K562 (cell line): ENCODE data around the gene RABGAP1L. TPM values are rescaled to one million over a fixed set of nuclear protein-coding genes. Genes with fewer than 3 reads are reported as not detected.
A peak's percentile ranks its signal among the peaks of the same experiment; 100 is the strongest.

Source experiments
- ATAC-seq: fragments of 200-7000 bp; cut with Tn5 transposase; 3 replicates; pipeline ENCODE4 v1.9.1; 2020; ENCODE audit warnings: moderate library complexity
- BruUV-seq: library from RNA; stranded (reverse); fragments of 400-500 nt; replicated peaks from 2 replicates; lab custom pipeline; 2021; lab: Mats Ljungman, UMichigan
- CTCF ChIA-PET: fragments of 300-600 bp; formaldehyde crosslinking; extraction: SDS; loops from one replicate; lab custom pipeline; 2021; ENCODE audit warnings: low intra/inter-chr PET ratio; lab: Yijun Ruan, JAX
- POLR2A ChIA-PET: fragments of 300-600, 350-650 bp; sonication (Branson Sonifier 250); formaldehyde crosslinking; extraction: SDS; loops from one replicate; lab custom pipeline; 2021; ENCODE audit warnings: antibody characterized with exemption, inconsistent platforms; lab: Yijun Ruan, JAX
- DNase-seq, 4 experiments: peaks; one replicate each; pipeline versions ENCODE4 v3.0.0 to v3.0.0-alpha.2; 2011 to 2018; ENCODE audit warnings: low spot score in 3 of 4, mixed read lengths in 3 of 4; ENCODE audit errors: extremely low read depth in 1 of 4
- FAIRE-seq: peaks from 2 replicates; lab custom pipeline; 2011; peaks lifted over from hg19 to GRCh38; lab: Jason Lieb, UNC
- H2AFZ ChIP-seq: 2 replicates; pipeline ENCODE4 v1.6.0; 2011; ENCODE audit warnings: low read depth, low read length, control low read depth, inconsistent platforms
- H3K27ac ChIP-seq: fragments of 200-600 bp; 3 replicates; pipeline ENCODE4 v1.8.0; 2011; ENCODE audit warnings: low read depth, mild to moderate bottlenecking, control low read depth, inconsistent platforms, low read length, moderate library complexity, mixed read lengths; ENCODE audit errors: extremely low read depth
- H3K27me3 ChIP-seq, 2 experiments: fragments of 300-600 bp in 1 of 2; 2 replicates in 1 of 2; 3 replicates in 1 of 2; pipeline versions ENCODE4 v1.6.0 to v1.8.0; 2011; ENCODE audit warnings: inconsistent platforms in 2 of 2, low read length in 2 of 2, mild to moderate bottlenecking in 1 of 2, mixed read lengths in 1 of 2, moderate library complexity in 1 of 2; ENCODE audit not compliant: control insufficient read depth in 2 of 2, insufficient read depth in 2 of 2
- H3K36me3 ChIP-seq: fragments of 300-600 bp; 3 replicates; pipeline ENCODE4 v1.8.0; 2011; ENCODE audit warnings: mild to moderate bottlenecking, low read length, inconsistent platforms; ENCODE audit not compliant: control insufficient read depth, insufficient read depth
- H3K4me1 ChIP-seq, 2 experiments: fragments of 200-600 bp in 1 of 2; replicated peaks in 1 of 2; 2 replicates in 1 of 2; 3 replicates in 1 of 2; pipeline versions ENCODE4 v1.5.1 to v1.8.0; 2011; ENCODE audit warnings: inconsistent platforms in 2 of 2, low read length in 2 of 2, mild to moderate bottlenecking in 1 of 2, mixed read lengths in 1 of 2, moderate library complexity in 1 of 2; ENCODE audit not compliant: control insufficient read depth in 2 of 2, insufficient read depth in 2 of 2
- H3K4me2 ChIP-seq: 2 replicates; pipeline ENCODE4 v1.6.1; 2011; ENCODE audit warnings: low read length, control low read depth, inconsistent platforms, mixed read lengths; ENCODE audit not compliant: insufficient read depth
- H3K4me3 ChIP-seq: fragments of 200-600 bp; sonication (generic), shearing (Covaris generic); 2 replicates; pipeline ENCODE4 v1.5.1; 2016; ENCODE audit warnings: control low read depth, inconsistent platforms
- H3K79me2 ChIP-seq: fragments of 200-600 bp; 3 replicates; pipeline ENCODE4 v1.8.0; 2011; ENCODE audit warnings: low read length, inconsistent platforms; ENCODE audit not compliant: control insufficient read depth, insufficient read depth
- H3K9ac ChIP-seq, 2 experiments: 2 replicates each; pipeline versions ENCODE4 v1.6.0 to v1.6.1; 2011; ENCODE audit warnings: low read depth in 2 of 2, low read length in 2 of 2, control low read depth in 1 of 2, inconsistent platforms in 1 of 2, mild to moderate bottlenecking in 1 of 2, mixed read lengths in 1 of 2; ENCODE audit not compliant: insufficient read depth in 1 of 2
- H3K9me1 ChIP-seq: one replicate; pipeline ENCODE4 v1.6.0; 2011; ENCODE audit warnings: inconsistent platforms, mild to moderate bottlenecking, low read length, moderate library complexity; ENCODE audit not compliant: control insufficient read depth, insufficient read depth
- H3K9me3 ChIP-seq: replicated peaks from 2 replicates; pipeline ENCODE4 v1.5.1; 2011; ENCODE audit warnings: low read depth, low read length, inconsistent platforms; ENCODE audit not compliant: control insufficient read depth, insufficient read depth
- H4K20me1 ChIP-seq: replicated peaks from 2 replicates; pipeline ENCODE4 v1.6.1; 2011; ENCODE audit warnings: low read length, inconsistent platforms, mixed read lengths; ENCODE audit not compliant: control insufficient read depth, insufficient read depth
- ARID1B ChIP-seq: fragments of 450-650 bp; IDR thresholded peaks from 2 replicates; pipeline ENCODE4 v1.6.1; 2016; ENCODE audit warnings: antibody characterized with exemption, mild to moderate bottlenecking, inconsistent platforms
- ATF1 ChIP-seq, 2 experiments: fragments of 450-650 bp in 1 of 2; IDR thresholded peaks; 2 replicates each; pipeline ENCODE4 v1.6.1; 2016; ENCODE audit warnings: missing compliant biosample characterization in 1 of 2, missing genetic modification characterization in 1 of 2
- CBFA2T2 ChIP-seq: fragments of 450-650 bp; conservative IDR thresholded peaks from 2 replicates; pipeline ENCODE4 v1.6.1; 2017; ENCODE audit warnings: mild to moderate bottlenecking
- CBFA2T3 ChIP-seq: fragments of 450-650 bp; IDR thresholded peaks from 2 replicates; pipeline ENCODE4 v1.6.1; 2017
- CHCHD3 ChIP-seq: fragments of 250-450 bp; sonication (Bioruptor Pico); IDR thresholded peaks from 2 replicates; pipeline ENCODE4 v2.1.2; 2022; ENCODE audit warnings: mild to moderate bottlenecking
- DPF2 ChIP-seq: fragments of 450-650 bp; IDR thresholded peaks from 2 replicates; pipeline ENCODE4 v1.6.1; 2016
- NR2F6 ChIP-seq: fragments of 450-650 bp; formaldehyde crosslinking; IDR thresholded peaks from 2 replicates; pipeline ENCODE4 v1.4.0; 2020; ENCODE audit warnings: mild to moderate bottlenecking
- POLR2AphosphoS5 ChIP-seq: IDR thresholded peaks from 2 replicates; pipeline ENCODE4 v1.6.1; 2011; ENCODE audit warnings: mild to moderate bottlenecking, low read depth, low read length, moderate library complexity; ENCODE audit not compliant: control insufficient read depth, insufficient read depth
- PURB ChIP-seq: sonication (generic); formaldehyde crosslinking; IDR thresholded peaks from 2 replicates; pipeline ENCODE4 v1.9.0; 2021; ENCODE audit warnings: low read depth, mild to moderate bottlenecking, missing genetic modification reagents
- PYGO2 ChIP-seq: fragments of 450-650 bp; IDR thresholded peaks from 2 replicates; pipeline ENCODE4 v1.6.1; 2016; ENCODE audit warnings: mild to moderate bottlenecking, missing genetic modification characterization, moderate library complexity, missing compliant biosample characterization
- SIRT6 ChIP-seq: IDR thresholded peaks from one replicate; pipeline ENCODE4 v1.6.1; 2012; ENCODE audit warnings: low read depth, mild to moderate bottlenecking, control low read depth, inconsistent platforms, low read length, moderate library complexity
- SMAD1 ChIP-seq: fragments of 150-350 bp; IDR thresholded peaks from 2 replicates; pipeline ENCODE4 v1.6.1; 2014; ENCODE audit warnings: low read length, low read depth; ENCODE audit not compliant: partially characterized antibody
- TCF3 ChIP-seq: sonication (generic); formaldehyde crosslinking; IDR thresholded peaks from 2 replicates; pipeline ENCODE4 v1.4.0; 2020; ENCODE audit warnings: mild to moderate bottlenecking, missing genetic modification reagents
- TEAD4 ChIP-seq, 2 experiments: sonication (generic) in 1 of 2; formaldehyde crosslinking in 1 of 2; IDR thresholded peaks; 2 replicates each; pipeline versions ENCODE4 v1.6.1 to v1.8.0; 2012 to 2022; ENCODE audit warnings: borderline replicate concordance in 1 of 2, inconsistent platforms in 1 of 2, low read length in 1 of 2, mild to moderate bottlenecking in 1 of 2, missing genetic modification reagents in 1 of 2
- ZNF175 ChIP-seq: fragments of 200-800 bp; sonication (Bioruptor generic); IDR thresholded peaks from 2 replicates; pipeline ENCODE4 v1.6.1; 2016; ENCODE audit warnings: low read depth, mild to moderate bottlenecking, missing genetic modification characterization, missing compliant biosample characterization
- ZNF224 ChIP-seq: sonication (generic); formaldehyde crosslinking; IDR thresholded peaks from 2 replicates; pipeline ENCODE4 v1.8.0; 2022; ENCODE audit warnings: mild to moderate bottlenecking, missing genetic modification reagents
- WGBS: fragments of 100-300 bp; shearing (Covaris generic); methylation state at CpG from one replicate; pipeline ENCODE4 v1.1.6; 2016; ENCODE audit warnings: low coverage, mixed read lengths; ENCODE audit not compliant: insufficient coverage; ENCODE audit errors: missing lambda C conversion rate; 5-methylcytosine and 5-hydroxymethylcytosine counted together
- in situ Hi-C: fragments of 300-500 bp; cut with MboI; formaldehyde crosslinking; loops from 4 replicates; pipeline ENCODE4 v1.15.0; 2018; ENCODE audit warnings: inconsistent platforms, mixed read lengths
- intact Hi-C: fragments of 100-400 bp; cut with micrococcal nuclease; formaldehyde crosslinking; loops from 2 replicates; pipeline ENCODE4 v1.14.2; 2022
- polyA plus RNA-seq, 8 experiments: library from polyadenylated mRNA; depleted of rRNA in 4 of 8; stranded (reverse) in 5 of 8; unstranded in 3 of 8; fragments of >200 nt; fragmentation: Nextera tagmentation in 2 of 8; fragmentation: Illumina TruSeq in 1 of 8; extraction: Ambion mirVana in 2 of 8; extraction: Trizol in 1 of 8; gene quantifications; 2 replicates each; pipeline versions ENCODE4 v1.2.1 to v1.2.3, GENCODE V29; 2011 to 2014; ENCODE audit warnings: inconsistent platforms in 1 of 8, missing spikeins in 1 of 8
- total RNA-seq, 7 experiments: library from RNA; depleted of rRNA in 6 of 7; stranded (reverse); fragments of >200 nt in 6 of 7; fragmentation: Illumina TruSeq in 2 of 7; extraction: Trizol in 2 of 7; gene quantifications; 2 replicates each; pipeline versions ENCODE4 v1.2.1 to v1.2.3, GENCODE V29; 2011 to 2021; ENCODE audit warnings: low replicate concordance in 1 of 7
- TF ChIP-seq, protein P1 (sequence below): fragments of 450-650 bp; IDR thresholded peaks from 2 replicates; pipeline ENCODE4 v1.6.1; 2017; ENCODE audit warnings: antibody characterized with exemption, mild to moderate bottlenecking
- TF ChIP-seq, protein P2 (sequence below): sonication (generic); IDR thresholded peaks from 2 replicates; pipeline ENCODE4 v1.6.1; 2016

Gene RABGAP1L
- total and polyA plus RNA-seq, 9 of the 15 experiments (the other 6 are each of a cell fraction or from before 2014, with no cell fraction given), result 16.5 to 44.9 (median 26.7) TPM

DNA sequence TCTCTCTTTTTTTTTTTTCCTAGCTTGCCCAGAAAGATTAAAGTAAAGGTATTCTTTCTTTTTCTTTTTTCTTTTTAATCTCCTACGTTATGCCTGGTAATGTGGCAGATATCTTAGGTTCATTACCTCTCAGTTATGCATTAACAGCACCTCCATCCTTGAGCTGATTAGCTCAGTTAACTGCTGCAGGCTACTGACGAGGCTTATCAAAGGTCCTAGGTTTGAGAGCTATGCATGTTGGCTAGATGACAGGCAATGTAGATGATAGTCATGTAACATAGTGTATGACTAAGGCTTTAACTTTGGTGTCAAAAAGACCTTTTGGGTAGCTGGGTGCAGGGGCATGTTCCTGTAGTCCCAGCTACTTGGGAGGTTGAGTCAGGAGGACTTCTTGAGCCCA, 786.7 kb downstream of the RABGAP1L start:
- Histone ChIP-seq H4K20me1 (no peaks in the 10 kb centered on the region), H3K4me2 (no peak overlapping the region), H3K27ac (no peak overlapping the region), H3K4me3 (no peak overlapping the region), H3K9ac (no peak overlapping the region), H2AFZ (no peak overlapping the region), H3K4me1 (peaks cover 0 to 9% of the 10 kb centered on the region in 2 experiments; a peak in 2 of 5 replicates), H3K27me3 (no peaks in the 10 kb centered on the region), H3K9me1 (no peaks in the 10 kb centered on the region), H3K9me3 (no peaks in the 10 kb centered on the region), H3K36me3 (no peaks in the 10 kb centered on the region), H3K79me2 (no peaks in the 10 kb centered on the region)
- ChIA-PET CTCF (no interaction called here), POLR2A (interaction anchor here (0.7 to 0.9 kb wide), 2 partner anchors 18 to 24 kb away, joined by 3 read pairs; no protein-coding TSS in a partner anchor)
- intact Hi-C loops (no loop called here), in situ Hi-C loops (no loop called here)
- WGBS, result 11% methylated on average over 2 of the region's 2 CpGs
- no TSS peak for BruUV-seq
- FAIRE-seq, result peak; percentile 19
- DNase-seq, result peak in 1 of 4 experiments; percentile 49
- TF ChIP-seq DPF2 (0 out of 2 replicates have a peak, but pooled peaks have one; percentile 18), ATF1 (CRISPR knock-in tag; IDR thresholded peaks at IDR 0.05) (no peak), ATF1 (tag; IDR thresholded peaks at IDR 0.05) (no peak), TCF3 (peak; percentile 21; the same call in 1 of the 2 replicates), CBFA2T2 (peak; percentile 55), CHCHD3 (CRISPR knock-in tag) (no peak), PURB (CRISPR knock-in tag) (no peak), ARID1B (peak; percentile 16; the same call in 1 of the 2 replicates), ZNF224 (CRISPR knock-in tag) (no peak), CBFA2T3 (peak; percentile 75), SIRT6 (no peak), NR2F6 (CRISPR knock-in tag) (no peak), TEAD4 (IDR thresholded peaks at IDR 0.05; ENCODE audit: low read length) (peak; percentile 26; the same call in 1 of the 2 replicates), TEAD4 (CRISPR knock-in tag; IDR thresholded peaks at IDR 0.05; ENCODE audit: borderline replicate concordance) (no peak), POLR2AphosphoS5 (0 out of 2 replicates have a peak, but pooled peaks have one; percentile 18), PYGO2 (tag) (no peak), SMAD1 (no peak), ZNF175 (CRISPR knock-in tag) (no peak)
- TF ChIP-seq, protein P1, sequence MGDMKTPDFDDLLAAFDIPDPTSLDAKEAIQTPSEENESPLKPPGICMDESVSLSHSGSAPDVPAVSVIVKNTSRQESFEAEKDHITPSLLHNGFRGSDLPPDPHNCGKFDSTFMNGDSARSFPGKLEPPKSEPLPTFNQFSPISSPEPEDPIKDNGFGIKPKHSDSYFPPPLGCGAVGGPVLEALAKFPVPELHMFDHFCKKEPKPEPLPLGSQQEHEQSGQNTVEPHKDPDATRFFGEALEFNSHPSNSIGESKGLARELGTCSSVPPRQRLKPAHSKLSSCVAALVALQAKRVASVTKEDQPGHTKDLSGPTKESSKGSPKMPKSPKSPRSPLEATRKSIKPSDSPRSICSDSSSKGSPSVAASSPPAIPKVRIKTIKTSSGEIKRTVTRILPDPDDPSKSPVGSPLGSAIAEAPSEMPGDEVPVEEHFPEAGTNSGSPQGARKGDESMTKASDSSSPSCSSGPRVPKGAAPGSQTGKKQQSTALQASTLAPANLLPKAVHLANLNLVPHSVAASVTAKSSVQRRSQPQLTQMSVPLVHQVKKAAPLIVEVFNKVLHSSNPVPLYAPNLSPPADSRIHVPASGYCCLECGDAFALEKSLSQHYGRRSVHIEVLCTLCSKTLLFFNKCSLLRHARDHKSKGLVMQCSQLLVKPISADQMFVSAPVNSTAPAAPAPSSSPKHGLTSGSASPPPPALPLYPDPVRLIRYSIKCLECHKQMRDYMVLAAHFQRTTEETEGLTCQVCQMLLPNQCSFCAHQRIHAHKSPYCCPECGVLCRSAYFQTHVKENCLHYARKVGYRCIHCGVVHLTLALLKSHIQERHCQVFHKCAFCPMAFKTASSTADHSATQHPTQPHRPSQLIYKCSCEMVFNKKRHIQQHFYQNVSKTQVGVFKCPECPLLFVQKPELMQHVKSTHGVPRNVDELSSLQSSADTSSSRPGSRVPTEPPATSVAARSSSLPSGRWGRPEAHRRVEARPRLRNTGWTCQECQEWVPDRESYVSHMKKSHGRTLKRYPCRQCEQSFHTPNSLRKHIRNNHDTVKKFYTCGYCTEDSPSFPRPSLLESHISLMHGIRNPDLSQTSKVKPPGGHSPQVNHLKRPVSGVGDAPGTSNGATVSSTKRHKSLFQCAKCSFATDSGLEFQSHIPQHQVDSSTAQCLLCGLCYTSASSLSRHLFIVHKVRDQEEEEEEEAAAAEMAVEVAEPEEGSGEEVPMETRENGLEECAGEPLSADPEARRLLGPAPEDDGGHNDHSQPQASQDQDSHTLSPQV, result no peak
- TF ChIP-seq, protein P2, sequence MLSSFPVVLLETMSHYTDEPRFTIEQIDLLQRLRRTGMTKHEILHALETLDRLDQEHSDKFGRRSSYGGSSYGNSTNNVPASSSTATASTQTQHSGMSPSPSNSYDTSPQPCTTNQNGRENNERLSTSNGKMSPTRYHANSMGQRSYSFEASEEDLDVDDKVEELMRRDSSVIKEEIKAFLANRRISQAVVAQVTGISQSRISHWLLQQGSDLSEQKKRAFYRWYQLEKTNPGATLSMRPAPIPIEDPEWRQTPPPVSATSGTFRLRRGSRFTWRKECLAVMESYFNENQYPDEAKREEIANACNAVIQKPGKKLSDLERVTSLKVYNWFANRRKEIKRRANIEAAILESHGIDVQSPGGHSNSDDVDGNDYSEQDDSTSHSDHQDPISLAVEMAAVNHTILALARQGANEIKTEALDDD, result peak; percentile 83
- ATAC-seq, result peak; percentile 79
